A673 (cell line): ENCODE results near the gene KLHL26. TPM values are rescaled to one million over a fixed set of nuclear protein-coding genes. Genes with fewer than 3 reads are reported as not detected.

Experiments
- BruUV-seq: library from RNA; stranded (reverse); fragments of 400-500 nt; replicated peaks from 2 replicates; lab custom pipeline; 2021; lab: Mats Ljungman, UMichigan
- CTCF ChIA-PET: fragments of 300-600 bp; sonication (Branson Sonifier 250); formaldehyde crosslinking; loops from one replicate; lab custom pipeline; 2022; ENCODE audit warnings: antibody characterized with exemption; lab: Charles Lee
- POLR2A ChIA-PET: fragments of 300-600 bp; sonication (Branson Sonifier 250); formaldehyde crosslinking; loops from one replicate; lab custom pipeline; 2022; ENCODE audit warnings: antibody characterized with exemption; ENCODE audit not compliant: low non-redundant PET; lab: Charles Lee
- DNase-seq: peaks from one replicate; pipeline ENCODE4 v3.0.0-alpha.2; 2015; ENCODE audit warnings: low spot score
- H3K27ac ChIP-seq: fragments of 200-600 bp; sonication (generic); 2 replicates; pipeline ENCODE4 v1.5.1; 2016; ENCODE audit warnings: mixed run types, low read depth, mild to moderate bottlenecking, mixed read lengths, antibody characterized with exemption, low read length; ENCODE audit not compliant: poor library complexity, severe bottlenecking
- H3K27me3 ChIP-seq: fragments of 200-600 bp; sonication (generic); replicated peaks from 2 replicates; pipeline ENCODE4 v1.6.1; 2017; ENCODE audit warnings: mixed run types, low read depth, mild to moderate bottlenecking, mixed read lengths, antibody characterized with exemption, low read length; ENCODE audit not compliant: insufficient read depth, poor library complexity
- H3K36me3 ChIP-seq: fragments of 200-600 bp; sonication (generic); 2 replicates; pipeline ENCODE4 v1.6.1; 2016; ENCODE audit warnings: mixed run types, mild to moderate bottlenecking, mixed read lengths, antibody characterized with exemption, low read length; ENCODE audit not compliant: insufficient read depth, poor library complexity, severe bottlenecking
- H3K4me1 ChIP-seq: fragments of 200-600 bp; sonication (generic); 2 replicates; pipeline ENCODE4 v1.6.1; 2017; ENCODE audit warnings: mixed run types, mild to moderate bottlenecking, mixed read lengths, antibody characterized with exemption, low read length; ENCODE audit not compliant: insufficient read depth, poor library complexity, severe bottlenecking
- H3K4me3 ChIP-seq: fragments of 200-600 bp; sonication (generic); 2 replicates; pipeline ENCODE4 v1.5.1; 2016; ENCODE audit warnings: low read depth, mixed run types, mild to moderate bottlenecking, mixed read lengths, low read length; ENCODE audit not compliant: poor library complexity, severe bottlenecking
- H3K9me3 ChIP-seq: fragments of 200-600 bp; sonication (generic); 2 replicates; pipeline ENCODE4 v1.6.1; 2016; ENCODE audit warnings: mixed run types, low read depth, mild to moderate bottlenecking, mixed read lengths, antibody characterized with exemption, low read length; ENCODE audit not compliant: poor library complexity, severe bottlenecking
- EZH2 ChIP-seq: fragments of 200-600 bp; sonication (generic); IDR thresholded peaks from 2 replicates; pipeline ENCODE4 v1.6.1; 2017; ENCODE audit warnings: borderline replicate concordance, low read depth, mild to moderate bottlenecking, mixed read lengths, antibody characterized with exemption, low read length; ENCODE audit not compliant: poor library complexity, severe bottlenecking
- intact Hi-C: fragments of 100-400 bp; cut with micrococcal nuclease; formaldehyde crosslinking; loops from one replicate; pipeline ENCODE4 v1.10.0; 2022; ENCODE audit not compliant: unreplicated experiment
- total RNA-seq: library from RNA; stranded (reverse); gene quantifications from 2 replicates; pipeline ENCODE4 v1.2.3, GENCODE V29; 2021
- TF ChIP-seq, protein P1 (sequence below): fragments of 300-800, 200-600 bp; sonication (generic); conservative IDR thresholded peaks from 2 replicates; pipeline ENCODE4 v1.5.1; 2017; ENCODE audit warnings: low read depth, mild to moderate bottlenecking, antibody characterized with exemption, low read length, moderate library complexity, mixed read lengths

KLHL26 gene
- total RNA-seq, 1 experiment from 2014 or later: 16.3 TPM

DNA sequence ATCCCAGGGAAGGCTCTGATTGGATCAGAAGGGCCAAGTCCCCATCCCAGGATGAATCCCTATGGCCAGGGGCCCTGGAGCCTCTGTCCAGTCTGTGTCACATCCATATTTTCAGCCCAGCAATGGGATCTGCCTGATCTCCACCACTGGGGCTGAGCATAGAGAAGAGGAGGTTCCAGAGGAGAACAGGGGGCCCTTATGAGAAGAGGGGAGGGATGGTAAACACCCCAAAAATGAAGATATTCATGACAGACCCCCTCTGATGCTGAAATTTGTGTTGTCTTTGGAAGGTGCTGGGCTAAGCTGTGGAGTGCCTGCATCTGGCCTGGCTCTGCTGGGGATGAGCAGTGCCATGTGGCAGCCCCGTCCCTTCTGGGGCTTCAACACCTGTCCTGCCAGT, 14.5 kb downstream of the KLHL26 start:
- Histone ChIP-seq H3K4me3 (no peak overlapping the region), H3K27me3 (no peaks in the 10 kb centered on the region), H3K9me3 (no peaks in the 10 kb centered on the region), H3K36me3 (no peaks in the 10 kb centered on the region), H3K4me1 (no peaks in the 10 kb centered on the region), H3K27ac (no peak overlapping the region)
- ChIA-PET POLR2A (no interaction called here), CTCF (no interaction called here)
- intact Hi-C loops: no loop called here
- BruUV-seq: no TSS peak
- TF ChIP-seq, protein P1, sequence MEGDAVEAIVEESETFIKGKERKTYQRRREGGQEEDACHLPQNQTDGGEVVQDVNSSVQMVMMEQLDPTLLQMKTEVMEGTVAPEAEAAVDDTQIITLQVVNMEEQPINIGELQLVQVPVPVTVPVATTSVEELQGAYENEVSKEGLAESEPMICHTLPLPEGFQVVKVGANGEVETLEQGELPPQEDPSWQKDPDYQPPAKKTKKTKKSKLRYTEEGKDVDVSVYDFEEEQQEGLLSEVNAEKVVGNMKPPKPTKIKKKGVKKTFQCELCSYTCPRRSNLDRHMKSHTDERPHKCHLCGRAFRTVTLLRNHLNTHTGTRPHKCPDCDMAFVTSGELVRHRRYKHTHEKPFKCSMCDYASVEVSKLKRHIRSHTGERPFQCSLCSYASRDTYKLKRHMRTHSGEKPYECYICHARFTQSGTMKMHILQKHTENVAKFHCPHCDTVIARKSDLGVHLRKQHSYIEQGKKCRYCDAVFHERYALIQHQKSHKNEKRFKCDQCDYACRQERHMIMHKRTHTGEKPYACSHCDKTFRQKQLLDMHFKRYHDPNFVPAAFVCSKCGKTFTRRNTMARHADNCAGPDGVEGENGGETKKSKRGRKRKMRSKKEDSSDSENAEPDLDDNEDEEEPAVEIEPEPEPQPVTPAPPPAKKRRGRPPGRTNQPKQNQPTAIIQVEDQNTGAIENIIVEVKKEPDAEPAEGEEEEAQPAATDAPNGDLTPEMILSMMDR: no peak
- no peak for TF ChIP-seq EZH2
- no peak for DNase-seq

DNA sequence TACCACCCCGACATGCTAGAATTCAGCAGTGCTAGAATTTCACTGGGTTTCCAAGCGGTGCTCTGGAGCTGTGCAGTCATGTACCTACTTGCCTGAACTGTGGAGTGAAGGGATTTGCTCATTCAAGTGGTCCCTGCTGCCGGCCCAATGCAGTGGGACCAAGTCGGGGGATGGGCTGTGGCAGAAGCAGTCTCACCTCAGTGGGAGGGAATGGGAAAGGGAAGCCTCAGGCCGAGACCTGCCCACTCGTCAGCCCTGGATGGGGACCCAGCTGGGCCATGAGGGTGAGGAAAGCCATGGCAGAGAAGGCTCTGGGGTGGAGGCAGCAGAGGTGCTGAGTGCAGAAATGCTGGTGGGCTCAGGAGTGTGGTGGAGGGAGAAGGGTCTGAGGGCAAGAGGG, 14.9 kb downstream of the KLHL26 start:
- TF ChIP-seq, protein P1: no peak
- TF ChIP-seq EZH2: no peak
- Histone ChIP-seq H3K4me3 (no peak overlapping the region), H3K27me3 (no peaks in the 10 kb centered on the region), H3K27ac (no peak overlapping the region), H3K36me3 (no peaks in the 10 kb centered on the region), H3K9me3 (no peaks in the 10 kb centered on the region), H3K4me1 (no peaks in the 10 kb centered on the region)
- CTCF ChIA-PET: no interaction called here
- BruUV-seq: no TSS peak
- POLR2A ChIA-PET: no interaction called here
- intact Hi-C loops: no loop called here
- DNase-seq: no peak

DNA sequence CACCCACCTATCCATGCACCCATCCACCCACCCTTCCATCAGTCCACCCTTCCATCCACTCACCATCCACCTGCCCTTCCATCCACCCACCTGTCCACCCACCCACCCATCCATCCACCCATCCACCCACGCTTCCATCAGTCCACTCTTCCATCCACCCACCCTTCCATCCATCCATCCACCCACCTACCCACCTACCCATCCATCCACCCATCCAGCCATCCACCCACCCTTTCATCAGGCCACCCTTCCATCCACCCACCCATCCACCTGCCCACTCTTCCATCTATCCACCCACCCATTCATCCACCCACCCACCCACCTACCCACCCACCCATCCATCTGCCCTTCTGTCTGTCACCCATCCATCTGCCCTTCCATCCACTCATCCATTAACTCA, 17.0 kb downstream of the KLHL26 start:
- BruUV-seq: no TSS peak
- Histone ChIP-seq H3K27ac (no peak overlapping the region), H3K36me3 (no peaks in the 10 kb centered on the region), H3K9me3 (no peaks in the 10 kb centered on the region), H3K27me3 (no peaks in the 10 kb centered on the region), H3K4me1 (peaks cover 10% of the 10 kb centered on the region), H3K4me3 (no peak overlapping the region)
- intact Hi-C loops: no loop called here
- TF ChIP-seq, protein P1: no peak
- no peak for TF ChIP-seq EZH2
- DNase-seq: no peak
- ChIA-PET POLR2A (no interaction called here), CTCF (no interaction called here)
